Ovary (tissue), 3 donors: ENCODE data around the gene TIMM13.

Experiments used
- CTCF ChIP-seq, 3 donors: fragments of 450-650 bp in 2 of 3; fragments of 200-600 bp in 1 of 3; IDR thresholded peaks; one replicate each; pipeline versions ENCODE4 v1.5.1 to v1.8.0; 2016 to 2022; ENCODE audit warnings: antibody characterized with exemption in 3 of 3, mild to moderate bottlenecking in 1 of 3
- EP300 ChIP-seq: sonication (generic); formaldehyde crosslinking; IDR thresholded peaks from one replicate; pipeline ENCODE4 v1.6.1; 2017; ENCODE audit warnings: antibody characterized with exemption
- POLR2A ChIP-seq: fragments of 450-650 bp; IDR thresholded peaks from one replicate; pipeline ENCODE4 v1.6.1; 2017; ENCODE audit warnings: antibody characterized with exemption, mild to moderate bottlenecking, moderate library complexity
- donor health status: DM: no; HTN: no; CAD: no.

GRCh38 chr19:2449019-2449418, 21.6 kb upstream of the TIMM13 start:
- TF ChIP-seq CTCF (IDR thresholded peaks at IDR 0.05), result no peak
- no peak for TF ChIP-seq POLR2A
- TF ChIP-seq EP300, result no peak
